H1 (cell line): Measurements from ENCODE around the gene PPP1CA. TPM values are rescaled to one million over a fixed set of nuclear protein-coding genes. Genes with fewer than 3 reads are reported as not detected.

Experiments used
- CTCF ChIA-PET: fragments of 300-600 bp; sonication (Branson Sonifier 250); formaldehyde crosslinking; loops from one replicate; lab custom pipeline; 2021; ENCODE audit not compliant: partially characterized antibody; lab: Charles Lee
- POLR2A ChIA-PET: fragments of 300-600 bp; sonication (Branson Sonifier 250); formaldehyde crosslinking; loops from one replicate; lab custom pipeline; 2021; ENCODE audit warnings: inconsistent platforms; ENCODE audit not compliant: partially characterized antibody; lab: Charles Lee
- DNase-seq, 2 experiments: peaks; one replicate each; pipeline versions ENCODE4 v3.0.0 to v3.0.0-alpha.2; 2010 to 2022; ENCODE audit warnings: low spot score in 2 of 2, low read depth in 1 of 2, mixed read lengths in 1 of 2
- FAIRE-seq: peaks from 2 replicates; lab custom pipeline; 2011; peaks lifted over from hg19 to GRCh38; lab: Jason Lieb, UNC
- H2AFZ ChIP-seq: 2 replicates; pipeline ENCODE4 v1.8.1; 2012; ENCODE audit warnings: low read length, inconsistent platforms
- H2AK5ac ChIP-seq: 2 replicates; pipeline ENCODE4 v1.6.1; 2013; ENCODE audit warnings: low read depth, low read length
- H2BK120ac ChIP-seq: replicated peaks from 2 replicates; pipeline ENCODE3; 2013; ENCODE audit warnings: low read depth, low read length, inconsistent platforms
- H2BK12ac ChIP-seq: 2 replicates; pipeline ENCODE4 v1.6.1; 2013; ENCODE audit warnings: low read depth, low read length
- H2BK15ac ChIP-seq: 2 replicates; pipeline ENCODE4 v1.6.1; 2013; ENCODE audit warnings: low read length
- H2BK20ac ChIP-seq: 2 replicates; pipeline ENCODE4 v1.6.1; 2013; ENCODE audit warnings: low read length
- H2BK5ac ChIP-seq: 2 replicates; pipeline ENCODE4 v1.6.1; 2013; ENCODE audit warnings: low read depth, low read length
- H3K14ac ChIP-seq: 2 replicates; pipeline ENCODE4 v1.6.1; 2013; ENCODE audit warnings: inconsistent platforms; ENCODE audit not compliant: insufficient read length
- H3K18ac ChIP-seq: 2 replicates; pipeline ENCODE4 v1.6.1; 2013; ENCODE audit warnings: low read length; ENCODE audit errors: extremely low read depth
- H3K23ac ChIP-seq: 2 replicates; pipeline ENCODE4 v1.6.1; 2013; ENCODE audit warnings: inconsistent platforms; ENCODE audit not compliant: insufficient read length
- H3K23me2 ChIP-seq: 2 replicates; pipeline ENCODE4 v1.6.1; 2013; ENCODE audit warnings: low read depth, low read length
- H3K27ac ChIP-seq: 2 replicates; pipeline ENCODE4 v1.6.1; 2011; ENCODE audit warnings: low read depth, low read length, inconsistent platforms
- H3K27me3 ChIP-seq, 4 experiments: replicated peaks in 1 of 4; 1 replicate in 1 of 4; 2 replicates in 3 of 4; pipeline versions ENCODE4 v1.6.1 to v1.8.1; 2011 to 2013; ENCODE audit warnings: low read length in 3 of 4, mild to moderate bottlenecking in 3 of 4, inconsistent platforms in 2 of 4, mixed read lengths in 2 of 4, moderate library complexity in 1 of 4; ENCODE audit not compliant: control insufficient read depth in 3 of 4, insufficient read depth in 3 of 4; ENCODE audit errors: extremely low read depth in 1 of 4
- H3K36me3 ChIP-seq, 4 experiments: 2 replicates each; pipeline versions ENCODE4 v1.6.1 to v1.8.1; 2011 to 2013; ENCODE audit warnings: mild to moderate bottlenecking in 4 of 4, low read length in 3 of 4, moderate library complexity in 2 of 4, control low read depth in 1 of 4, inconsistent platforms in 1 of 4; ENCODE audit not compliant: insufficient read depth in 4 of 4, control insufficient read depth in 2 of 4
- H3K4ac ChIP-seq: replicated peaks from 2 replicates; pipeline ENCODE3; 2013; ENCODE audit warnings: low read length, low read depth, mixed read lengths, inconsistent platforms; ENCODE audit not compliant: insufficient read length
- H3K4me1 ChIP-seq, 4 experiments: replicated peaks in 1 of 4; 1 replicate in 1 of 4; 2 replicates in 3 of 4; pipeline versions ENCODE4 v1.6.1 to v1.8.1; 2011 to 2013; ENCODE audit warnings: low read length in 3 of 4, inconsistent platforms in 2 of 4, mixed read lengths in 1 of 4; ENCODE audit not compliant: insufficient read depth in 4 of 4, control insufficient read depth in 3 of 4
- H3K4me2 ChIP-seq, 2 experiments: 2 replicates each; pipeline versions ENCODE4 v1.6.1 to v1.8.1; 2011 to 2013; ENCODE audit warnings: low read depth in 2 of 2, low read length in 2 of 2, control low read depth in 1 of 2, inconsistent platforms in 1 of 2, mild to moderate bottlenecking in 1 of 2; ENCODE audit not compliant: insufficient read depth in 1 of 2
- H3K4me3 ChIP-seq, 4 experiments: fragments of 200-600, 300-600 bp in 1 of 4; sonication (generic), shearing (Covaris generic), sonication (Bioruptor Twin) in 1 of 4; 2 replicates each; pipeline versions ENCODE4 v1.5.1 to v1.8.1; 2011 to 2016; ENCODE audit warnings: low read length in 4 of 4, low read depth in 3 of 4, control low read depth in 2 of 4, inconsistent platforms in 2 of 4, mild to moderate bottlenecking in 2 of 4, mixed read lengths in 1 of 4, moderate library complexity in 1 of 4; ENCODE audit not compliant: insufficient read depth in 2 of 4; ENCODE audit errors: extremely low read depth in 1 of 4
- H3K56ac ChIP-seq: replicated peaks from 2 replicates; pipeline ENCODE3; 2013; ENCODE audit warnings: low read depth, mild to moderate bottlenecking, mixed read lengths, low read length, inconsistent platforms; ENCODE audit not compliant: insufficient read length
- H3K79me1 ChIP-seq: 2 replicates; pipeline ENCODE4 v1.6.1; 2013; ENCODE audit warnings: low read depth, low read length, control low read depth
- H3K79me2 ChIP-seq, 2 experiments: 2 replicates each; pipeline versions ENCODE4 v1.6.1 to v1.8.1; 2012 to 2013; ENCODE audit warnings: low read length in 2 of 2, mild to moderate bottlenecking in 2 of 2, inconsistent platforms in 1 of 2; ENCODE audit not compliant: insufficient read depth in 2 of 2, control insufficient read depth in 1 of 2
- H3K9ac ChIP-seq, 4 experiments: replicated peaks in 1 of 4; 1 replicate in 1 of 4; 2 replicates in 3 of 4; pipeline versions ENCODE4 v1.6.1 to v1.8.1; 2011 to 2013; ENCODE audit warnings: low read depth in 3 of 4, low read length in 3 of 4, control low read depth in 2 of 4, mild to moderate bottlenecking in 2 of 4, moderate library complexity in 2 of 4, inconsistent platforms in 1 of 4; ENCODE audit errors: extremely low read depth in 1 of 4
- H3K9me3 ChIP-seq, 2 experiments: 2 replicates each; pipeline versions ENCODE4 v1.6.1 to v1.8.1; 2012 to 2013; ENCODE audit warnings: mild to moderate bottlenecking in 2 of 2, moderate library complexity in 2 of 2, control low read depth in 1 of 2, inconsistent platforms in 1 of 2, low read depth in 1 of 2, low read length in 1 of 2, mixed read lengths in 1 of 2; ENCODE audit not compliant: insufficient read depth in 2 of 2
- H4K20me1 ChIP-seq, 2 experiments: replicated peaks in 1 of 2; 2 replicates each; pipeline versions ENCODE3 to v1.8.1; 2011 to 2013; ENCODE audit warnings: inconsistent platforms in 2 of 2, low read length in 2 of 2, mild to moderate bottlenecking in 1 of 2; ENCODE audit not compliant: insufficient read depth in 2 of 2, control insufficient read depth in 1 of 2
- H4K5ac ChIP-seq: 2 replicates; pipeline ENCODE4 v1.6.1; 2013; ENCODE audit warnings: low read length, low read depth, mixed read lengths, inconsistent platforms; ENCODE audit not compliant: insufficient read length
- H4K8ac ChIP-seq: 2 replicates; pipeline ENCODE4 v1.8.0; 2013; ENCODE audit warnings: mild to moderate bottlenecking, moderate library complexity, low read length, inconsistent platforms; ENCODE audit not compliant: insufficient read depth; ENCODE audit errors: extremely low read depth
- H4K91ac ChIP-seq: replicated peaks from 2 replicates; pipeline ENCODE3; 2013; ENCODE audit warnings: low read length, mixed read lengths, inconsistent platforms; ENCODE audit not compliant: insufficient read length
- ATF3 ChIP-seq: IDR thresholded peaks from 2 replicates; pipeline ENCODE4 v1.6.1; 2011; ENCODE audit warnings: low read depth, mild to moderate bottlenecking, low read length; ENCODE audit not compliant: insufficient read depth
- BACH1 ChIP-seq: IDR thresholded peaks from 2 replicates; pipeline ENCODE4 v1.6.1; 2012; ENCODE audit warnings: low read length, improper control_type of control experiment
- CBX8 ChIP-seq: fragments of 300-800, 300-1000 bp; sonication (generic); IDR thresholded peaks from 2 replicates; pipeline ENCODE4 v1.7.1; 2016; ENCODE audit warnings: low read depth, low read length, borderline replicate concordance
- CEBPB ChIP-seq: IDR thresholded peaks from 2 replicates; pipeline ENCODE4 v1.6.1; 2012; ENCODE audit warnings: low read depth, low read length
- CREB1 ChIP-seq: IDR thresholded peaks from 2 replicates; pipeline ENCODE4 v1.6.1; 2012; ENCODE audit warnings: inconsistent platforms
- EZH2 ChIP-seq: fragments of 200-600 bp; sonication (generic); IDR thresholded peaks from 2 replicates; pipeline ENCODE4 v1.7.1; 2012; ENCODE audit warnings: low read depth, mild to moderate bottlenecking, moderate library complexity, low read length, inconsistent platforms; ENCODE audit not compliant: severe bottlenecking
- RAD21 ChIP-seq, 2 experiments: IDR thresholded peaks in 1 of 2; conservative IDR thresholded peaks in 1 of 2; 2 replicates each; pipeline ENCODE4 v1.6.1; 2011; ENCODE audit warnings: low read depth in 2 of 2, low read length in 2 of 2, improper control_type of control experiment in 1 of 2, inconsistent platforms in 1 of 2, mild to moderate bottlenecking in 1 of 2, moderate library complexity in 1 of 2
- RBBP5 ChIP-seq: IDR thresholded peaks from 2 replicates; pipeline ENCODE4 v1.7.1; 2012; ENCODE audit warnings: low read depth, mild to moderate bottlenecking, inconsistent platforms, low read length, moderate library complexity, borderline replicate concordance
- RXRA ChIP-seq: IDR thresholded peaks from 2 replicates; pipeline ENCODE4 v1.6.1; 2011; ENCODE audit warnings: low read depth, mild to moderate bottlenecking, low read length, moderate library complexity; ENCODE audit not compliant: insufficient read depth
- SIX5 ChIP-seq: IDR thresholded peaks from 2 replicates; pipeline ENCODE4 v1.6.1; 2011; ENCODE audit warnings: mild to moderate bottlenecking, low read depth, low read length
- WGBS, 2 experiments: shearing (Covaris generic) in 1 of 2; methylation state at CpG; one replicate each; pipeline versions ENCODE4 v1.1.6 to v1.1.7; 2013 to 2015; ENCODE audit warnings: low lambda C conversion rate in 2 of 2, mixed read lengths in 2 of 2, inconsistent platforms in 1 of 2, low coverage in 1 of 2, missing lambda C conversion rate in 1 of 2; ENCODE audit not compliant: insufficient replicate concordance in 2 of 2, insufficient coverage in 1 of 2, insufficient read length in 1 of 2; ENCODE audit errors: extremely low coverage in 1 of 2, missing lambda C conversion rate in 1 of 2; 5-methylcytosine and 5-hydroxymethylcytosine counted together
- polyA plus RNA-seq, 7 experiments: library from polyadenylated mRNA; depleted of rRNA in 3 of 7; stranded (reverse) in 5 of 7; unstranded in 2 of 7; fragments of >200 nt in 5 of 7; fragments of 200-250 nt in 2 of 7; gene quantifications; 1 replicate in 5 of 7; 2 replicates in 1 of 7; 4 replicates in 1 of 7; pipeline versions ENCODE4 v1.2.1 to v1.2.3, GENCODE V29; 2011 to 2013; ENCODE audit warnings: missing spikeins in 2 of 7, mixed read lengths in 2 of 7
- total RNA-seq: library from RNA; stranded (reverse); fragmentation: NEBNext Ultra II Directional; extraction: Animal tissue kit (Norgen Biotek cat#: 25700); gene quantifications from 2 replicates; pipeline ENCODE4 v1.2.1, GENCODE V29; 2021

The PPP1CA gene
- total and polyA plus RNA-seq, 2 of the 8 experiments (the other 6 are each of a cell fraction or from before 2014, with no cell fraction given) = 198 to 359 TPM

GRCh38 chr11:67395555-67396258, 6.0 kb downstream of the PPP1CA start:
- no peak overlapping the region for H4K91ac ChIP-seq
- H3K27me3 ChIP-seq = no peaks in the 10 kb centered on the region
- WGBS, 2 experiments = 92% methylated on average over 19 of the region's 19 CpGs; no CpG with 5 or more reads in 1 of the 2 experiments
- no peak overlapping the region for H3K4me3 ChIP-seq
- peaks cover 0 to 11% of the 10 kb centered on the region in 2 experiments for H4K20me1 ChIP-seq
- FAIRE-seq = no peak
- H3K36me3 ChIP-seq = peaks cover 6 to 25% (median 18%) of the 10 kb centered on the region in 4 experiments; a peak in 6 of 8 replicates
- no peak overlapping the region for H2AK5ac ChIP-seq
- no peak overlapping the region for H2BK15ac ChIP-seq
- no peak overlapping the region for H3K56ac ChIP-seq
- ChIA-PET POLR2A (interaction anchor here (0.9 to 2.6 kb wide), 15 partner anchors 9 to 93 kb away, joined by 3 to 13 read pairs (median 4); partner anchors contain the start of genes AIP, RPS6KB2 and SSH3), CTCF (interaction anchor here (0.6 to 34.8 kb wide), 6 partner anchors 13 to 69 kb away, joined by 3 to 1305 read pairs (median 4); partner anchors contain the start of gene POLD4)
- H3K23ac ChIP-seq = no peak overlapping the region
- H2BK120ac ChIP-seq = no peak overlapping the region
- no peak overlapping the region for H4K5ac ChIP-seq
- H4K8ac ChIP-seq = no peak overlapping the region; the same call in 1 of the 2 replicates
- H3K9me3 ChIP-seq = no peaks in the 10 kb centered on the region
- H2BK20ac ChIP-seq = no peak overlapping the region
- peak overlapping the region; percentile 35; the same call in 1 of the 2 replicates for H3K27ac ChIP-seq
- H3K23me2 ChIP-seq = peaks cover 13% of the 10 kb centered on the region
- H3K4me2 ChIP-seq = no peak overlapping the region
- no peak overlapping the region for H3K18ac ChIP-seq
- peaks cover 0 to 12% (median 6%) of the 10 kb centered on the region in 4 experiments; a peak in 5 of 7 replicates for H3K4me1 ChIP-seq
- no peak overlapping the region for H2AFZ ChIP-seq
- H3K14ac ChIP-seq = no peak overlapping the region
- H3K79me2 ChIP-seq = peaks cover 0 to 5% of the 10 kb centered on the region in 2 experiments; a peak in 1 of 4 replicates
- DNase-seq = no peak
- peaks cover 3% of the 10 kb centered on the region for H3K79me1 ChIP-seq
- no peak overlapping the region for H3K9ac ChIP-seq
- 0 out of 2 replicates have a peak overlapping the region, but pooled peaks have one; percentile 50 for H2BK12ac ChIP-seq
- H3K4ac ChIP-seq = no peak overlapping the region
- H2BK5ac ChIP-seq = peak overlapping the region; percentile 88; the same call in 1 of the 2 replicates
- no peak for TF ChIP-seq EZH2
- TF ChIP-seq CBX8 = no peak
- no peak for TF ChIP-seq RXRA
- no peak for TF ChIP-seq RBBP5
- TF ChIP-seq RAD21 (IDR thresholded peaks at IDR 0.05 in 1 of 2, conservative IDR thresholded peaks at IDR 0.05 in 1 of 2; ENCODE audit: low read depth in 2 of 2, low read length in 2 of 2) = no peak
- no peak for TF ChIP-seq CEBPB
- TF ChIP-seq SIX5 = no peak
- TF ChIP-seq CREB1 = no peak
- TF ChIP-seq BACH1 = no peak
- no peak for TF ChIP-seq ATF3
